ENCODE data around the gene MXRA5.
"Not testable (repeated sequence)": the region's sequence is repeated elsewhere in the genome, so short reads cannot be mapped to it uniquely, and the experiment has no call there.

Gene MXRA5

GRCh38 chrX:3340016-3340415 is 6.4 kb downstream of the MXRA5 start:
- DNase-seq, result no peak

DNA sequence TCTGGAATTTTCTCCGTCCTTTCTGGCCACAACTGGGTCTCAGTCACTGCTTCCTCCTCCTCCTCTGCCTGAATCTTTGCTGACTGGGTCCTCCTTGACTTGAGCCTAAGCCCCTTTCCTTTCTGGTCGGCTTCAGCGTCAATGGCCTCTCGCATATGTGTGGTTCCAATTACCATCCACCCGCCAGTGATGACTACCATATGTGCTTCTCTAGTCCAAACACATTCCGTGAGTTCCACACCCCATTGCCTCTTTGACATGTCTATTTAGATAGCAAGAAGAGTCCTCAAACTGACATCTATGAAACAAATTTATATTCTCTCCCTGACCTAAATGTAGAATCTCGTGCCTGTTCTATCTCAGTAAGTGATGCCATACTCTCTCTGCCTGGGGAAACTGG is 19.8 kb downstream of the MXRA5 start:
- DNase-seq, result no peak

- no peak for DNase-seq
These were observed 25.9 kb downstream of the MXRA5 start for GRCh38 chrX:3320471-3321046.

DNA sequence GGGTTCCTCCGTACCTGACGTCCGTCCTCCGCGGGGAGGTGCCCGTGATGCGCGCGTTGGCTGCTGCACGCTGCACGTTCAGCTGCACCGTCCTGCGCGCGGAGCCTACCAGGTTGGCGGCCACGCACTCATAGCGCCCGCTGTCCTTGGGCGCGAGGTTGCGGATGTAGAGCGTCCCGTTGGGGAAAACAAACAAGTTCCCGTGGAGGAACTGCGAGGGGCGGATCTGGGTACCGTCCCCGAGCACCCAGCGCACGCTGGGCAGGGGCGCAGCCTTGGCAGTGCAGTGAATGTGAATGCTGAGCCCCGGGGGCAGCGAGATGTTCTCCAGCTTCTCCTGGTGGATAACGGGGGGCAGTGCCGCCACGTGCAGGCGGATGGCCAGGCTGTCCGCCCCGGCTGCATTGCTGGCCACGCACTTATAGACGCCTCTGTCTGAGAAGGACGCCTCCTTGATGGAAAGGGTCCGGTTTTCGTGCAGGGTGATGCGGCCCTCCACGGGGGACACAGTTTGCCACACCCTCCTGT is 29.2 kb downstream of the MXRA5 start:
- no peak for DNase-seq

GRCh38 chrX:3312109-3312508 is 34.3 kb downstream of the MXRA5 start:
- no peak for DNase-seq

- DNase-seq, result no peak
These were observed 38.6 kb downstream of the MXRA5 start for GRCh38 chrX:3307881-3308280.

GRCh38 chrX:3299636-3300035 is 46.8 kb downstream of the MXRA5 start:
- DNase-seq, result no peak

GRCh38 chrX:3295731-3296130 is 50.7 kb downstream of the MXRA5 start:
- no peak for DNase-seq

GRCh38 chrX:3293251-3293650 is 53.2 kb downstream of the MXRA5 start:
- no peak for DNase-seq

DNA sequence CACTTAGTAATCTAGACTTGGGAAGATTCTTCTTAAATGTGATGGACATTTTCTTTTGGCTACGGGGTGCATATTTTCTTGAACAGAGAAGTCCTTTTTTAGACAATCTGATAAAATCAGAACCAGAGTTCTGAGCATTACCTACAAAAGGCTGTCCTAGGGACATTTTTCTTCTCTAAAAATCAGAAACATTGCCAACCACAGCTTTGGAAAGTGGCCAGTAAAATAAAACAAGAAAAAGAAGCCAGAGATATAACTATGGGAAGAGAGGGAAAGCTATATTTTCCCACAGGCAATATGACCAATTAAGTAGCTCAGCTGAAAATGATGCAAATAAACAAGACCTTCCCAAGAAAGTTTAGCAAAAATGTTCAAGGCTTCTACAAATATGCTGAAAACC is 55.9 kb downstream of the MXRA5 start:
- DNase-seq, result no peak

DNA sequence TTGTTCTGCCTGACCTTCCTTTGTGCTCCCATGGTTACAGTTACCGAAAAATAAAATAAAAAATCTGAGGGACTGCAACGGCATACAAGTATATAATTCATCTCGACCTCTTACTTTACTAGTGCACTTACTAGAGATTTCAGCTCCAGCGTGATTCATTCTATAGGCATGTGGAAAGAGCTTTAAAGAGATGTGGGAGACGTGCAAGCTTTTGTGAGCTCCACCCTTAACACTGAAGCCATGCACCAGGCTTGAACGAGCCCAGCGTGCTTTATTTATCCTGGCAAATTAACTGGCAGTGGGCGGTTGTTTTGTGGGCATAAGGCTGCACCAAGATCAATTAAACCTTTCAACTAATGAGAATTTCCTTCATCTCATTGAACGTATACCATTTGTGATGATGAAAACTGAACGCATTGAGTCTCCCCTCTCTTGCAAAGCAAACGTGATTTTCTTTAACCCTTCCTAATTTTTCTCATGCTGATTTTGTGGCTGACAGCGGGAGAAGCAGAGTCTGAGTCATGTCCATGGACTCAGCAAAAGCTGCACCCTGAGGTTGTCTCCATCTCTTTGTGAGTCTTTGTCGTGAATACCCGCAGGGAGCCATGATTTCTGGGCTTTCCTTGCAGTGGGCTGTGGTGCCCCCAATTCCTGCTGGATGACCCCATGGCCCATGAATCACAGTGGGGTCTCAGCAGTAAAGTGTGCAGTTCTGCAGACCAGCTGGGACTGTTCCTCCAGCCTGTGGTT is 60.1 kb downstream of the MXRA5 start:
- no peak for DNase-seq

GRCh38 chrX:3280706-3281105 is 65.7 kb downstream of the MXRA5 start:
- no peak for DNase-seq

DNA sequence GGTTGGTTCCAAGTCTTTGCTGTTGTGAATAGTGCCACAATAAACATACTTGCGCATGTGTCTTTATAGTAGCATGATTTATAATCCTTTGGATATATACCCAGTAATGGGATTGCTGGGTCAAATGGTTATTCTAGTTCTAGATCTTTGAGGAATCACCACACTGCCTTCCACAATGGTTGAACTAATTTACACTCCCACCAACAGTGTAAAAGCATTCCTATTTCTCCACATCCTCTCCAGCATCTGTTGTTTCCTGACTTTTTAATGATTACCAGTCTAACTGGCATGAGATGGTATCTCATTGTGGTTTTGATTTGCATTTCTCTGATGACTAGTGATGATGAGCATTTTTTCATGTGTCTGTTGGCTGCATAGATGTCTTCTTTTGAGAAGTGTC is 72.8 kb downstream of the MXRA5 start:
- not testable (repeated sequence) for DNase-seq

GRCh38 chrX:3271834-3272186 is 74.6 kb downstream of the MXRA5 start:
- no peak for DNase-seq

DNA sequence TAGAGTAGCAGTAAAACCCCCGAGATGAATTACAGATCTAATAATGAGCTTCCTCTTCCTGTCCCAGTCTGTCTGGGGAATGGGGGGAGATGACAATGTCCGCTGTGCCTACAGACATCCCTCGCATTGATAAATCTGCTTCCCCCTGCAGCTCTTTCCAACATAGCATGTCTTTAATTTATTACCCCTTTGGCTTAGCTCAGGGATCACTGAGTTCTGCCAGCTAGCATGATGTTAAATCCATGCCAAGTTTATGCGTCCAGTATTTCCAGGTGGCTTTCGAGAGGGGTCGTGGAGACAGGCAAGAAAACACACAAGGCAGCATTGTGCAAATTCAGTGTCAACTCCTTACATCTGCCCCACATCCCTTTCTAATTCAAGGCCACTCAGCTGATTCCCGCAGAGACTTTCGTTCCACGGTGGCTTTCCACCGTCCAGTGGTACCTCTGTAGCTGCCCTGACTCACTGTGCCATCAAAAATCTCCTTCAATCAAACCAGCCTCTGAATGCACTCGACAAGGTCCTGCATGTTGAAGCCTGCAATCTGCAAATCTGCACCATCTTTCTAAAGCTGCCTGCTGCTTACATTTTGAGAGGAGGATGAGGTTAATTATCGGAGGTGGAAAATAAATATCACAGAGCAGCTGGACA is 75.1 kb downstream of the MXRA5 start:
- DNase-seq, result no peak

- no peak for DNase-seq
These were observed 77.6 kb downstream of the MXRA5 start for GRCh38 chrX:3268829-3269228.

GRCh38 chrX:3263681-3264126 is 82.7 kb downstream of the MXRA5 start:
- no peak for DNase-seq

DNA sequence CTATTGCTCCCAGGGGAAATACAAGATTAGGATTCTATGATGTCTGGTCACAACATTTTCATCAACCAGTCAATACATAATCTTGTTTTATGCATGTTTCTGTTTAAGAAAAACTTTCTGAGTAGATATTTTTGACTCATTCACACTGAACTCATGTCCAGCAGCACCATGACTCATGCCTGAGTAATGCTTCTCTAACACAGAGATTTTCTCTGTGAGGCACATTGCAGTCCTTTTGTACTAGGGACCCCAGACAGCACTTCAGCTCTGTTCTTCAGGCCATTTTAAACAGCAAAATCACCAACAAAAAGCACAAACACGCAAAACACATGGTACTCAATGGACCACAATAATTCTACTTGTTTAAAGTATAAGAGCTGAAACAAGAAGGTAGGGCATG is 83.6 kb downstream of the MXRA5 start:
- DNase-seq, result no peak

All from CD4-positive, alpha-beta T cell treated with Interleukin-17A for 1 hour (primary cell).